ENCODE results near the gene SLIT3.

DNA sequence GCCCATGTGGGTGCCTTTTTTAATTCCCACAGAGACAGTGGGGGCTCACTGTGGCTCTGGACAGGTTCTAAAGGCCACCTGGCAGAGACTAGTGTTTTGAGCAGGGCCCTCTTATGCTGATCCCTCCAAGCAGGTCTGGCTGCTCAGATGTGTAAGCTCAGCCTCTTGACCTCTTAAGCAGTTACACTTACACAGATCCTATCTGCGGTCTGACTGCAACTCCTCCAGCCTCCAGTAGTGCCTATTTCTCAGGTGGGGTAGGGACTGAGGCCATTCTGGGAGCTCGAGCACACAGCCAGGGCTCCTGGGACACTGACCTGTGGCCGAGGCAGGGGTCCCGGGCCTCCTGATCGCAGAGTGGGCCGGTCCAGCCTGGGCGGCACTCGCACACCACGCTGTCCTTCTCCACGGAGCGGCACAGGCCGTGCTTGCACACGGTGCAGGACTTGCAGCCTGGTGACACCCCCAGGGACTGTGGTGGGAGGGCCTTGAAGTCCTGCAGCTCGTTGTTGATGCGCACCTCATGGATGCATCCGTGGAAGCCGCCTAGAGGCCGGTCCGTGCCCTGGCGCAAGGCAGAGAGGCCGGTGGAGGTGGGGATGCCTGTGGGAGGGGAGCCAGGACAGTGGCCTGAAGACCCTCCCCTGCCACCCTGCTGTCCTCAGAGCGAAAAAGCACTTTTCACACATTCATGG, 629.9 kb downstream of the SLIT3 start:
- no peak for TF ChIP-seq POLR2A (IDR thresholded peaks at IDR 0.05)
- TF ChIP-seq, protein P1, sequence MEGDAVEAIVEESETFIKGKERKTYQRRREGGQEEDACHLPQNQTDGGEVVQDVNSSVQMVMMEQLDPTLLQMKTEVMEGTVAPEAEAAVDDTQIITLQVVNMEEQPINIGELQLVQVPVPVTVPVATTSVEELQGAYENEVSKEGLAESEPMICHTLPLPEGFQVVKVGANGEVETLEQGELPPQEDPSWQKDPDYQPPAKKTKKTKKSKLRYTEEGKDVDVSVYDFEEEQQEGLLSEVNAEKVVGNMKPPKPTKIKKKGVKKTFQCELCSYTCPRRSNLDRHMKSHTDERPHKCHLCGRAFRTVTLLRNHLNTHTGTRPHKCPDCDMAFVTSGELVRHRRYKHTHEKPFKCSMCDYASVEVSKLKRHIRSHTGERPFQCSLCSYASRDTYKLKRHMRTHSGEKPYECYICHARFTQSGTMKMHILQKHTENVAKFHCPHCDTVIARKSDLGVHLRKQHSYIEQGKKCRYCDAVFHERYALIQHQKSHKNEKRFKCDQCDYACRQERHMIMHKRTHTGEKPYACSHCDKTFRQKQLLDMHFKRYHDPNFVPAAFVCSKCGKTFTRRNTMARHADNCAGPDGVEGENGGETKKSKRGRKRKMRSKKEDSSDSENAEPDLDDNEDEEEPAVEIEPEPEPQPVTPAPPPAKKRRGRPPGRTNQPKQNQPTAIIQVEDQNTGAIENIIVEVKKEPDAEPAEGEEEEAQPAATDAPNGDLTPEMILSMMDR (IDR thresholded peaks at IDR 0.05 in 4 of 5, conservative IDR thresholded peaks at IDR 0.05 in 1 of 5) = no peak

Data from gastrocnemius medialis (tissue), 4 donors.